Astrocyte of the spinal cord (primary cell): ENCODE results near the gene TOR4A.
"Not testable (repeated sequence)": the region's sequence is repeated elsewhere in the genome, so short reads cannot be mapped to it uniquely, and the experiment has no call there.

Experiments used
- DNase-seq: peaks from one replicate; pipeline ENCODE4 v3.0.0; 2011; ENCODE audit warnings: low read depth, low spot score
- H3K4me3 ChIP-seq: 2 replicates; pipeline ENCODE4 v1.5.1; 2011; ENCODE audit warnings: low read depth, mild to moderate bottlenecking, low read length, moderate library complexity
- CTCF ChIP-seq: IDR thresholded peaks from 2 replicates; pipeline ENCODE4 v1.5.1; 2012; ENCODE audit warnings: low read depth, mild to moderate bottlenecking, low read length, inconsistent platforms
- in situ Hi-C: cut with HindIII; loops from 2 replicates; pipeline ENCODE4 v1.10.0; 2017; ENCODE audit warnings: low sequenced_read_pairs

Gene TOR4A

DNA sequence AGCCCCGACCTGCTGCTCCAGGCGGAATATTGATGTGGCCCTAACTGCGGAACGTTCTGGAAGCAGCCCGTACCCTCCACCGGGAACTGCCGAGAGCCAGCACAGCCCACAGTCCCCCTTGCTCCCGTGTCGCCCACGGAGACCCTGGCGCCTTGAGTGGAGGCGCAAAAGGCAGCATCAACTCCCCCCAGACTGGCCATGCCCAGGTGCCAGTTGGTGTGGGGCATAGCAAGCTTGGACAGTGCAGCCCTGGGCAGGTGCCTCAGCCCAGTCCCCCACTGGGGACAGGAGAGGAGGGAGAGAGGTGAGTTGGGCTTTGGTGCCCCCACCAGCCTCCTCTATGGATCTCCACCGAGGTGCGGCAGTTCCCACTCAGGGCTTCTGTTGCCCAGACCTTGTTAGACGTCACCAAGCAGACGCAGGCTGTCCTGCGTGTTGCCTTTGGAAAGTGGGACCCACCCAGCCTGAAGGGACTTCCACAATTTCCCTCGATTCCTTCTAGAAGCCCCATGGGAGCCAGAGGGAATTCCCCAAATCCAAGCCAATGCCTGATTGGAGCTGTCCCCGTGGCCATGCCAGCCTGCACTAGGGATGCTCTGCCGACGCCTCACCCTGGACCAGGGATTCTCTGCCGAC lies 44.3 kb downstream of the TOR4A start:
- in situ Hi-C loops: no loop called here
- no peak overlapping the region for H3K4me3 ChIP-seq
- no peak for TF ChIP-seq CTCF
- no peak for DNase-seq

- DNase-seq: no peak
- in situ Hi-C loops: no loop called here
- TF ChIP-seq CTCF: no peak
- no peak overlapping the region for H3K4me3 ChIP-seq
Observed at GRCh38 chr9:137323531-137324331, 46.2 kb downstream of the TOR4A start.

DNA sequence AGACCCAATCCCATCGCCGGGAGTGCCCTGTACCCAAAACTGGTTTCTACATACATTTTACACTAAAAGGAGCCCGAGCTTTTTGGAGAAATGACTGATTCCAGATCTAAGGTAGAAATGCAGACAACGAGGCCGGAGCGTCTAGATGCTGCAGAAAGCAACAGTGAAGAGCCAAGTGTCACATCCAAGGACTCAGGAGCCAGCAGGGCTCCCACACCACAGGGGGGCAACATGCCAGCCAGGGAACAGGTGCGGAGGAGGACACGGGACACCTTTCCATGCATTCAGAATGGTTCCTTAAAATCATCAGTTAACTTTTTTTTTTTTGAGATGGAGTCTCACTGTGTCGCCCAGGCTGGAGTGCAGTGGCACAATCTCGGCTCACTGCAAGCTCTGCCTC lies 47.6 kb downstream of the TOR4A start:
- no peak overlapping the region for H3K4me3 ChIP-seq
- no peak for TF ChIP-seq CTCF
- in situ Hi-C loops: no loop called here
- DNase-seq: no peak

DNA sequence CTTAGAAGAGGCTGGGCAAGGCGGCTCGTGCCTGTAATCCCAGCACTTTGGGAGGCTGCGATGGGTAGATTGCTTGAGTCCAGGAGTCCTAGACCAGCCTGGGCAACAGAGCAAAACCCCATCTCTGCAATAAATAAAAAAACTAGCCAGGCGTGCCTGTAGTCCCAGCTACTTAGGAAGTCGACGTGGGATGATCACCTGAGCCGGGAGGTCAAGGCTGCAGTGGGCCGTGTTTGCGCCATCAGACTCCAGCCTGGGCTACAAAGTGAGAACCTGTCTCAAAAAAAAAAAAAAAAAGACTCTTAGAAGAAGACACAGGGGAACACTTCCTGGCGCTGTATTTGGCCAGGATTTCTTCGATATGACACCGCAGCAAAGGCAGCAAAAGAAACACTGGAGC lies 48.3 kb downstream of the TOR4A start:
- no peak overlapping the region for H3K4me3 ChIP-seq
- no peak for TF ChIP-seq CTCF
- in situ Hi-C loops: no loop called here
- no peak for DNase-seq

DNA sequence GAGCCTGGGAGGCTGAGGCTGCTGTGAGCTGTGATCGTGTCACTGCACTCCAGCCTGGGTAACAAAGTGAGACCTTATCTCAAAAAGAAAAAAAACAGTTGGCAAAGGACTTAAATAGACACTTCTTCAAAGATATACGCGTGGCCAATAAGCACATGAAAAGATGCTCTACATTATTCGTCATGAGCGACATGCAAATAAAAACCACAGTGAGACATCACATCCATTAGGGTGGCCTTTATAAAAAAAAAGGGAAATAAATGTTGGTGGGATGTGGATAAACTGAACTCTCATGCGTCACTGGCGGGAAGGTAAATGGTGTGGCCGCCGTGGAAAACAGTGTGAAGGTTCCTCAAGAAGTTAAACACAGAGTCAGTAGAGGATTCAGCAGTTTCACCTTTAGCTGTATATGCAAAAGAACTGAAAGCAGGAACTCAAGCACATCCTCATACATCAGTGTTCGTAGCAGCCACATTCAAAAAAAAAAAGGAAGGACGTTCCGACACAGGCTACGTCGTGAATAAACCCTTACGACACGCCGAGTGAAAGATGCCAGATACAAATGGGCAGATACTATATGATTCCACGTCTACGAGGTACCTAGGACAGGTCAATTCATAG lies 49.0 kb downstream of the TOR4A start:
- no peak overlapping the region for H3K4me3 ChIP-seq
- in situ Hi-C loops: no loop called here
- no peak for TF ChIP-seq CTCF
- DNase-seq: no peak

GRCh38 chr9:137327641-137328550 lies 50.4 kb downstream of the TOR4A start:
- in situ Hi-C loops, H3K4me3 ChIP-seq, DNase-seq: not testable (repeated sequence)

DNA sequence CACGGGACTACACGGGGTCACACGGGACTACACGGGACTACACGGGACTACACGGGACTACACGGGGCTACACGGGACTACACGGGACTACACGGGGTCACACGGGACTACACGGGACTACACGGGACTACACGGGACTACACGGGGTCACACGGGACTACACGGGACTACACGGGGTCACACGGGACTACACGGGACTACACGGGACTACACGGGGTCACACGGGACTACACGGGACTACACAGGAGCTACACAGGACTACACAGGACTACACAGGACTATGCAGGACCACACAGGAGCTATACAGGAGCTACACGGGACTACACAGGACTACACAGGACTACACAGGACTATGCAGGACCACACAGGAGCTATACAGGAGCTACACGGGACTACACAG lies 52.1 kb downstream of the TOR4A start:
- DNase-seq, in situ Hi-C loops, H3K4me3 ChIP-seq: not testable (repeated sequence)
